ENCODE measurements around the gene ZSCAN2. TPM values are rescaled to one million over a fixed set of nuclear protein-coding genes. Genes with fewer than 3 reads are reported as not detected.

Gene ZSCAN2
- total and polyA plus RNA-seq, 10 donors: 4.6 to 15.1 (median 9.9) TPM

- H3K4me1 ChIP-seq: peaks cover 0 to 29% (median 10%) of the 10 kb centered on the region in 6 donors
- no peak overlapping the region for H3K4me3 ChIP-seq
- no peak overlapping the region for H3K27ac ChIP-seq
- intact Hi-C loops (cut with DNase I; ENCODE audit: low total_unique reads): no loop called here
- H3K36me3 ChIP-seq: peaks cover 11 to 53% (median 22%) of the 10 kb centered on the region in 6 donors
- no peak for DNase-seq
- no peak for TF ChIP-seq POLR2AphosphoS5 (IDR thresholded peaks at IDR 0.05)
- no peak for TF ChIP-seq POLR2A (IDR thresholded peaks at IDR 0.05)
- no peak for TF ChIP-seq CTCF (IDR thresholded peaks at IDR 0.05 in 8 of 11, conservative IDR thresholded peaks at IDR 0.05 in 3 of 11)
- no peaks in the 10 kb centered on the region for H3K27me3 ChIP-seq (replicated peaks in 1 of 7)
- WGBS, 5 donors: 95 to 98% (median 97%) methylated on average over 14 to 17 of the region's 17 CpGs
- H3K9me3 ChIP-seq: peaks cover 7 to 35% (median 29%) of the 10 kb centered on the region in 8 donors
These were observed 20.7 kb downstream of the ZSCAN2 start for GRCh38 chr15:84621358-84621979.

DNA sequence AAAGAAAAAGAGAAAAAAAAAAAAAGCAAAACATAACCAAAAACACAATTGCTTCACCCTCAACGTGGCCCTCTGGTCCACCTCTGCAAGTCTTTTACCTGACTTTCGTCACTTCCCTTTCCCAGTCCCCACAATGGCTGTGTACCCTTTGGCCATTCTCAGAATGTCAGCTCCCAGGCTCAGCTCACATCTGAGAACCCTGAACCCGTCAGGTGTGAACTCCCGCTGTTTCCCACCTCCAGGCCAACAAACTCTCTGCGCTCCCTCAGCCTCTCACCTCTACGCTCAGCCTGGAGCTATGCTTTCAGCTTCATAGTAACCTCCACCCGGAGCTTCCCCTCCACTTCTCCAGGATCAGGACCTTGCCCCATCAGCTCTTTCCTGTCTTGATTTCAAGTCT, 23.6 kb downstream of the ZSCAN2 start:
- Histone ChIP-seq H3K27ac (peak overlapping the region in 1 of 8 donors; percentile 38), H3K4me1 (peaks cover 0 to 11% (median 0%) of the 10 kb centered on the region in 6 donors), H3K9me3 (peaks cover 7 to 33% (median 29%) of the 10 kb centered on the region in 8 donors), H3K27me3 (replicated peaks in 1 of 7) (no peaks in the 10 kb centered on the region), H3K36me3 (peaks cover 11 to 53% (median 22%) of the 10 kb centered on the region in 6 donors), H3K4me3 (no peak overlapping the region)
- intact Hi-C loops (cut with DNase I; ENCODE audit: low total_unique reads): no loop called here
- DNase-seq: no peak
- 69 to 87% (median 82%) methylated on average over 6 to 7 of the region's 7 CpGs for WGBS, 5 donors
- TF ChIP-seq CTCF (IDR thresholded peaks at IDR 0.05 in 8 of 11, conservative IDR thresholded peaks at IDR 0.05 in 3 of 11): no peak
- TF ChIP-seq POLR2AphosphoS5 (IDR thresholded peaks at IDR 0.05): no peak
- TF ChIP-seq POLR2A (IDR thresholded peaks at IDR 0.05): no peak

DNA sequence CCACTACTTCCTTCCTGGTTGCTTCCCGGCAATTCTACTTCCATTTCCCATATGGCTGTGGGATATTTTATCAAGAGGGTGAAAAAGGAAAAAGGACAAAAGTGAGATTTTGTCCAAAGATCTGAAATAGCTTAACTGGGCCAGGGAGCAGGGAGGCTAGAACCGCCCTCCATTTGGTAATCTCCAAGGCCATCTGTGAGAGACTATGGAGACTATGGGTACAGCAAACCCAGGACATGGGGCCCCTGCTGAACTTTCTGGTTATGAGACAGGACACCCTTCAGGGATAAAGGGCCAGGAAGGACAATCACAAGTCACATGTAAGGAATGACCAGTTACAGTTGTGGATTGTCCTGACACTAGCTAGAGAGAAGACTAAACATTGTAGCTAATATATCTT, 24.3 kb downstream of the ZSCAN2 start:
- Histone ChIP-seq H3K36me3 (peaks cover 11 to 48% (median 22%) of the 10 kb centered on the region in 6 donors), H3K4me3 (no peak overlapping the region), H3K27me3 (replicated peaks in 1 of 7) (no peaks in the 10 kb centered on the region), H3K9me3 (peaks cover 7 to 27% (median 24%) of the 10 kb centered on the region in 8 donors), H3K4me1 (peaks cover 0 to 18% (median 2%) of the 10 kb centered on the region in 6 donors), H3K27ac (peak overlapping the region in 1 of 8 donors; percentile 38)
- intact Hi-C loops (cut with DNase I; ENCODE audit: low total_unique reads): no loop called here
- DNase-seq: peak; percentile 15
- TF ChIP-seq POLR2AphosphoS5 (IDR thresholded peaks at IDR 0.05) (no peak), CTCF (IDR thresholded peaks at IDR 0.05 in 8 of 11, conservative IDR thresholded peaks at IDR 0.05 in 3 of 11) (no peak), POLR2A (IDR thresholded peaks at IDR 0.05) (no peak)
- 55 to 80% (median 68%) methylated on average over 2 of the region's 2 CpGs for WGBS, 5 donors

GRCh38 chr15:84629033-84629432, 28.2 kb downstream of the ZSCAN2 start:
- H3K27ac ChIP-seq: no peak overlapping the region
- H3K36me3 ChIP-seq: peaks cover 0 to 10% (median 0%) of the 10 kb centered on the region in 6 donors
- H3K4me1 ChIP-seq: peaks cover 14 to 52% (median 29%) of the 10 kb centered on the region in 6 donors
- no peaks in the 10 kb centered on the region for H3K27me3 ChIP-seq (replicated peaks in 1 of 7)
- intact Hi-C loops (cut with DNase I; ENCODE audit: low total_unique reads): no loop called here
- 94 to 96% (median 94%) methylated on average over 9 of the region's 9 CpGs for WGBS, 5 donors
- peak; percentile 24 for DNase-seq
- H3K9me3 ChIP-seq: no peaks in the 10 kb centered on the region
- TF ChIP-seq CTCF (IDR thresholded peaks at IDR 0.05 in 8 of 11, conservative IDR thresholded peaks at IDR 0.05 in 3 of 11) (no peak), POLR2AphosphoS5 (IDR thresholded peaks at IDR 0.05) (no peak), POLR2A (IDR thresholded peaks at IDR 0.05) (no peak)
- no peak overlapping the region for H3K4me3 ChIP-seq
